Peyer's patch (tissue), 4 donors: Measurements from ENCODE around the gene SPATA16. TPM values are rescaled to one million over a fixed set of nuclear protein-coding genes. Genes with fewer than 3 reads are reported as not detected.

Source experiments
- DNase-seq, 3 donors: peaks; one replicate each; pipeline ENCODE4 v3.0.0-alpha.2; 2017 to 2019
- H3K27ac ChIP-seq, 4 donors: fragments of 200-600 bp; sonication (generic); one replicate each; pipeline ENCODE4 v1.5.1; 2016 to 2019
- H3K27me3 ChIP-seq, 2 donors: fragments of 200-600 bp; sonication (generic); one replicate each; pipeline ENCODE4 v1.5.1; 2019
- H3K36me3 ChIP-seq, 3 donors: fragments of 200-600 bp; sonication (generic); one replicate each; pipeline ENCODE4 v1.5.1; 2016 to 2019
- H3K4me1 ChIP-seq, 4 donors: fragments of 200-600 bp; sonication (generic); one replicate each; pipeline ENCODE4 v1.5.1; 2016 to 2019
- H3K4me3 ChIP-seq, 4 donors: fragments of 200-600 bp; sonication (generic); 1 replicate in 3 of 4; 2 replicates in 1 of 4; pipeline ENCODE4 v1.5.1; 2016 to 2019; ENCODE audit warnings: mild to moderate bottlenecking in 1 of 4
- H3K9me3 ChIP-seq, 4 donors: fragments of 200-600 bp; sonication (generic); one replicate each; pipeline ENCODE4 v1.5.1; 2016 to 2019; ENCODE audit warnings: mild to moderate bottlenecking in 1 of 4
- POLR2A ChIP-seq, 2 donors: fragments of 450-650 bp; IDR thresholded peaks; one replicate each; pipeline ENCODE4 v1.5.1; 2017; ENCODE audit warnings: antibody characterized with exemption in 2 of 2, mild to moderate bottlenecking in 2 of 2, moderate library complexity in 2 of 2
- total RNA-seq, 4 donors: library from RNA; depleted of rRNA; stranded (reverse); fragments of >200 nt; gene quantifications; one replicate each; pipeline ENCODE4 v1.1.0, GENCODE V29; 2016
- TF ChIP-seq, protein P1 (sequence below), 6 experiments: fragments of 450-650 bp in 4 of 6; fragments of 200-600 bp in 2 of 6; sonication (generic) in 1 of 6; IDR thresholded peaks; one replicate each; pipeline ENCODE4 v1.5.1; 2017 to 2019; ENCODE audit warnings: antibody characterized with exemption in 6 of 6, mild to moderate bottlenecking in 3 of 6, moderate library complexity in 1 of 6

Gene SPATA16
- total RNA-seq, 4 donors from 2014 or later, result not detected

- Histone ChIP-seq H3K27me3 (no peaks in the 10 kb centered on the region), H3K36me3 (no peaks in the 10 kb centered on the region), H3K9me3 (no peaks in the 10 kb centered on the region), H3K4me3 (no peak overlapping the region), H3K4me1 (no peaks in the 10 kb centered on the region), H3K27ac (no peak overlapping the region)
- no peak for TF ChIP-seq POLR2A (IDR thresholded peaks at IDR 0.05)
- TF ChIP-seq, protein P1, sequence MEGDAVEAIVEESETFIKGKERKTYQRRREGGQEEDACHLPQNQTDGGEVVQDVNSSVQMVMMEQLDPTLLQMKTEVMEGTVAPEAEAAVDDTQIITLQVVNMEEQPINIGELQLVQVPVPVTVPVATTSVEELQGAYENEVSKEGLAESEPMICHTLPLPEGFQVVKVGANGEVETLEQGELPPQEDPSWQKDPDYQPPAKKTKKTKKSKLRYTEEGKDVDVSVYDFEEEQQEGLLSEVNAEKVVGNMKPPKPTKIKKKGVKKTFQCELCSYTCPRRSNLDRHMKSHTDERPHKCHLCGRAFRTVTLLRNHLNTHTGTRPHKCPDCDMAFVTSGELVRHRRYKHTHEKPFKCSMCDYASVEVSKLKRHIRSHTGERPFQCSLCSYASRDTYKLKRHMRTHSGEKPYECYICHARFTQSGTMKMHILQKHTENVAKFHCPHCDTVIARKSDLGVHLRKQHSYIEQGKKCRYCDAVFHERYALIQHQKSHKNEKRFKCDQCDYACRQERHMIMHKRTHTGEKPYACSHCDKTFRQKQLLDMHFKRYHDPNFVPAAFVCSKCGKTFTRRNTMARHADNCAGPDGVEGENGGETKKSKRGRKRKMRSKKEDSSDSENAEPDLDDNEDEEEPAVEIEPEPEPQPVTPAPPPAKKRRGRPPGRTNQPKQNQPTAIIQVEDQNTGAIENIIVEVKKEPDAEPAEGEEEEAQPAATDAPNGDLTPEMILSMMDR (IDR thresholded peaks at IDR 0.05), result no peak
- DNase-seq, result no peak
Observed at GRCh38 chr3:173138026-173138425, 3.0 kb downstream of the SPATA16 start.

DNA sequence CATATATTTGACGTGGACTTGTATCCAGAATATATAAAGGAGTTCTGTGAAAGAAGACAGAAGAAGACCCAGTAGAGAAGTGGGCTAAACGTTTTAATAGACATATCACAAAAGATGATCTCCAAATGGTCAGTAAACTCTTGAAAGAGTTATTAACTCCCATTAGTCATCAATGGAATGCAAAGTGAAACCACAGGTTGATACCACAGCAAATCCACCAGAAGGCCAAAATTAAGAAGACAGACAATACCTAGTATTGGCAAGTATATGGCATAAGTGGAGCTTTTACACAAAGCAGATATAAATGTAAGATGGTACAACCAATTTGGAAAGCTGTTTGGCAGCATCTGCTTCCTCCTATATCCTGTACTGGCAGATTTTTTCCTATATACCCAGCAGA, 6.0 kb downstream of the SPATA16 start:
- DNase-seq, result no peak
- Histone ChIP-seq H3K27me3 (no peaks in the 10 kb centered on the region), H3K9me3 (no peaks in the 10 kb centered on the region), H3K4me1 (no peaks in the 10 kb centered on the region), H3K4me3 (no peak overlapping the region), H3K36me3 (no peaks in the 10 kb centered on the region), H3K27ac (no peak overlapping the region)
- TF ChIP-seq POLR2A (IDR thresholded peaks at IDR 0.05), result no peak
- TF ChIP-seq, protein P1 (IDR thresholded peaks at IDR 0.05), result no peak

- H3K27ac ChIP-seq, result no peak overlapping the region
- no peaks in the 10 kb centered on the region for H3K36me3 ChIP-seq
- no peaks in the 10 kb centered on the region for H3K27me3 ChIP-seq
- H3K4me3 ChIP-seq, result no peak overlapping the region
- no peaks in the 10 kb centered on the region for H3K9me3 ChIP-seq
- TF ChIP-seq, protein P1 (IDR thresholded peaks at IDR 0.05), result no peak
- TF ChIP-seq POLR2A (IDR thresholded peaks at IDR 0.05), result no peak
- DNase-seq, result no peak
- H3K4me1 ChIP-seq, result no peaks in the 10 kb centered on the region
Observed at GRCh38 chr3:173128633-173129032, 12.4 kb downstream of the SPATA16 start.

GRCh38 chr3:173111321-173111720, 29.7 kb downstream of the SPATA16 start:
- DNase-seq, result no peak
- Histone ChIP-seq H3K36me3 (no peaks in the 10 kb centered on the region), H3K27me3 (no peaks in the 10 kb centered on the region), H3K4me3 (no peak overlapping the region), H3K27ac (no peak overlapping the region), H3K4me1 (no peaks in the 10 kb centered on the region), H3K9me3 (no peaks in the 10 kb centered on the region)
- no peak for TF ChIP-seq POLR2A (IDR thresholded peaks at IDR 0.05)
- TF ChIP-seq, protein P1 (IDR thresholded peaks at IDR 0.05), result no peak

DNA sequence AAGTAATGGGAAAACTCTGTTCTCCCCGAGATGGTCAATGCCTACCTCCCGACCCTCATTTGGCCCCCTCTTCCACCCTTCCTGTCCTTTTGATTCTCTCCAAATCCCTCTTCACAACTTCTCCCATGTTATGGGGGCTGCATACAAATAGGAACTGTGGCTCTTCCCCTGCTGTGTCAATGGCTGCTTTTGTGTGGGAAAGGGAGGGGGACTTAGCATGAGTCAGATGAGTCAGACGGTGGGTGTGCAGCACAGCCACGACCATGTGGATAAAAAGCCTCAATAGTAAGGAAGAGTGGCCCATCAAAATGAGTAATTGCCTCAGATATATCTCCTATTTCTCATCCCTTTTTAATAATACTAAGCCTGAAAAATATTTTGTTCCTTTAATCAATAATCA, 31.9 kb downstream of the SPATA16 start:
- Histone ChIP-seq H3K27ac (no peak overlapping the region), H3K27me3 (no peaks in the 10 kb centered on the region), H3K4me3 (no peak overlapping the region), H3K4me1 (no peaks in the 10 kb centered on the region), H3K36me3 (no peaks in the 10 kb centered on the region), H3K9me3 (no peaks in the 10 kb centered on the region)
- TF ChIP-seq, protein P1 (IDR thresholded peaks at IDR 0.05), result no peak
- no peak for TF ChIP-seq POLR2A (IDR thresholded peaks at IDR 0.05)
- no peak for DNase-seq

DNA sequence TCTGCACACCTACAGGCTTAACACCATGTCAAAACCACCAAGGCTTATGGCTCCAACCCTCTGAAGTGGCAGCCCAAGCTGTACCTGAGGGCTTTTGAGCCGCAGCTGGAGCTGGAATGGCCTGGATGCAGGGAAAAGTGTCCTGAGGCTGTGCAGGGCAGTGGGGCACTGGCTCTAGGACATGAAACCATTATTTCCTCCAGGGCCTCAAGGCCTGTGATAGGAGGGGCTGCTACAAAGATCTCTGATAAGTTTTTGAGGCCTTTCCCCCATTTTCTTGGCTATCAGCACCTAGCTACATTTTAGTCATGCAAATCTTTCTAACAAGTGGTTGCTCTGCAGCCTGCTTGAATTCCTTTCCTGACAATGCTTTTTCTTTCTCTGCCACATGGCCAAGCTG, 37.6 kb downstream of the SPATA16 start:
- TF ChIP-seq, protein P1 (IDR thresholded peaks at IDR 0.05), result no peak
- no peak for TF ChIP-seq POLR2A (IDR thresholded peaks at IDR 0.05)
- Histone ChIP-seq H3K4me1 (no peaks in the 10 kb centered on the region), H3K9me3 (no peaks in the 10 kb centered on the region), H3K27ac (no peak overlapping the region), H3K27me3 (no peaks in the 10 kb centered on the region), H3K36me3 (no peaks in the 10 kb centered on the region), H3K4me3 (no peak overlapping the region)
- DNase-seq, result no peak
